Endometrium (tissue), 2 donors: ENCODE data around the gene CD247.

Experiments used
- FAIRE-seq: peaks from 2 replicates; lab custom pipeline; 2012; peaks lifted over from hg19 to GRCh38; lab: Jason Lieb, UNC
- donor health status: control.
- donor health status: control.

The CD247 gene

DNA sequence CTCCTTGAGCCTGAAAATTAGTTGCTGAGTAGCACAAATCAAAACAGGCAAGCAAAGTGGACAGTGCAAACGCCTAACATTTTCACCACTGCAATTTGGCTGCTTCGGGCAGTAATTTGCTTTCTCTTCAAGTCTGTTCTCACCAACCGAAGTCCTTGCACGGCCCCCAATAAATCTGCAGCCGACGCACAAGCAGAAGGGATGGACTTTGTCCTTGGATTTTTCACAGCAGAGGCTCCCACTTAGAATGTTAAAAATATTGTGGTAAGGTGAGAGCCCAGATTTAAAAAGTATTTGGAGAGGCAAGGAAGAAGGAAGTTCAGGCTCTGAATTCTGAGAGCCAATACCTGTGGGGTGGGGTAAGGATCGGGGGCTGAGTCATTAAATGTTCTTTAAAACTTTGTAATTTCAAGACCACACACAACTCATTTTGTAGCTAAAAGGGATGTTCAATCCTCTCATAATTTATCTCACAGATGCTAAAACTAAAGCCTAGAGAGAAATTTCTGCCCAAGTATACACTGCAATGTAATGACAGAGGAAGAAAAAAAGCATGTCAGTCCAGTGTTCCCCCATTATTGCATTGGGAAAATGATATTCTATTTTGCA is 6.2 kb downstream of the CD247 start:
- FAIRE-seq, result no peak

DNA sequence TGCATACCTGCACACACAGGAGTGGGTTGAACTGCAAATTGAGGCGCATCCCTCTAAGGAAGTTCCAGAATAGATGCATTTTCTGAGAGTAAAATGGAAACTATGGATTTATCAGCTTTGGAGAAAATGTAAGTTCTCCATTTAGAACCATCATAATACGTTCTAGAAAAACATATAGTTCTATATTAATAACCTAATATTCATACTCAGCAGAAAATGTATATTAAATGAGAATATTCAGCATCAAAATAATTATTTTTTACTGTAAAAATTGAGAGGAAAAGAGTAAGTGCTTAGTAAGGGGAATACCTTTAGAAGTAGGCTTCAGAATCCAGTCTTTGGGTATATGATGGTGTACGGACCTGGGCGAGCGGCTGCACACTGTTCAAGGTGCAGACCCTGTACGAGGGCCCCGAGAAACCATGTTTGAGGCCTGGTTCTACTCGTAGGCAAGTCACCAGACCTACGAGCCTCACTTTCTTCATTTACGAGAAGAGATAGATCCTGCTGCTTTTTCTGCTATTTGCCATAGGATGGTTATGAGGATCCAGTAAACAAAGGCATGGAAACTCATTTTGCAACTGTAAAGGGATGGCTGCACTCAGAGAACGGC is 6.8 kb downstream of the CD247 start:
- FAIRE-seq, result no peak

DNA sequence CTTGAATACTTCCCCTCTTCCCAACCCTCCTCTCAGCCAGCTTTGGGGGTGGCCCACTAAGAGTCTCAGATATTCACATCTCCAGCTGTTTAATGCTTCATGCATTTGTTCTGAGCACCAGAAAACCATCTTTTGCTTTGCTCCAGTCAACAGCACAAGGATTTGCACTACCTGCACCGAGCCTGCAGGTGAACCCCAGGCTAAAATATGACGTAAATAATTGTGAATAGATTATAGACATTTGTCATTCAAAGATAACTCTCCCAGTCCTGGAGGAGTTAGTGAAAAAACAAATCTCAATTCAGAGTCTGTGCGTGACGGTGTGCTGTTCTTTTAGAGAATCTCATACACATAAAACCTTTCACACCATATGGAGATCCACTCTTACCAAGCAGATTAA is 7.4 kb downstream of the CD247 start:
- no peak for FAIRE-seq

- no peak for FAIRE-seq
Observed at GRCh38 chr1:167510244-167510643, 8.1 kb downstream of the CD247 start.

- no peak for FAIRE-seq
Observed at GRCh38 chr1:167509587-167509986, 8.7 kb downstream of the CD247 start.

- FAIRE-seq, result no peak
Observed at GRCh38 chr1:167507719-167508118, 10.6 kb downstream of the CD247 start.

- FAIRE-seq, result no peak
Observed at GRCh38 chr1:167504467-167504827, 13.9 kb downstream of the CD247 start.

DNA sequence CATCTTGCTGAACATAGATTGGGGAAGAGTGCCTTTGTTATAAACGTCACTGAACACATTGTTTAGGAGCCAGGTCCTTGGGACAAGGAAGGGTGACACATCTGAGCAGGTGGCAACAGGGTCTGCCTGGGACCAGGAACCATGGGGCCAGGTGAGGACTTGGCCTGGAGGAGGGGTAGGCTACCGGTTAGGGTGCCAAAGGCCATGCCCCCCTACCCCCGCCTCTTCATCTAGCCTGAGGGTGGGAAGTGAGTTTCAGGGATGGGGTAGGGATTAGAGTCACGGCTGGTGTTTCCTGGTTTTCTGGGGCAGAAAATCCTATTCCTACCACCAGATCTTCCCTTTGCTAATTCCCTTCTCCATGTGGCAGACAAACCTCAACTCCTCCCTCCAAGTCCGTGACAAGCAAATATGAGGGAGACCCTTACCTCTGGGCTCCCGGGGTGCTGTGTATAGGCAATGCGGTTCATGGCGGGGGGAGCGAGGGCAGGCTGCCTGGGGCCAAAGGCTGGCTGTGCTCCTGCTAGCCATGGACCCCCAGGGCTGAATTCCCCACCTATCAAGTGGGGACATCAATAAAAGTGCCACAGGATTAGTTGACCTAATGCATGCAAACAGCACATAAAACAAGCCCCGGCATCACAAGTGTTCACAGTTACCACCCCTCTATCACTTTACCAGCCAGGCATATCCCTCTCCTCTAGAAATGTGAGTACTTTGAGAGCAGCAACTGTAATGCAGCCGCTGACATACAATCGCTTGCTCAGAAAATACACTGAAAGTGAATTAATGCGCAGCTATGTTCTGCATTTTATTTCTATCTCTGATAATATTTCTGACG is 14.5 kb downstream of the CD247 start:
- FAIRE-seq, result no peak

GRCh38 chr1:167502719-167503462 is 15.4 kb downstream of the CD247 start:
- no peak for FAIRE-seq

GRCh38 chr1:167502192-167502551 is 16.2 kb downstream of the CD247 start:
- FAIRE-seq, result no peak

DNA sequence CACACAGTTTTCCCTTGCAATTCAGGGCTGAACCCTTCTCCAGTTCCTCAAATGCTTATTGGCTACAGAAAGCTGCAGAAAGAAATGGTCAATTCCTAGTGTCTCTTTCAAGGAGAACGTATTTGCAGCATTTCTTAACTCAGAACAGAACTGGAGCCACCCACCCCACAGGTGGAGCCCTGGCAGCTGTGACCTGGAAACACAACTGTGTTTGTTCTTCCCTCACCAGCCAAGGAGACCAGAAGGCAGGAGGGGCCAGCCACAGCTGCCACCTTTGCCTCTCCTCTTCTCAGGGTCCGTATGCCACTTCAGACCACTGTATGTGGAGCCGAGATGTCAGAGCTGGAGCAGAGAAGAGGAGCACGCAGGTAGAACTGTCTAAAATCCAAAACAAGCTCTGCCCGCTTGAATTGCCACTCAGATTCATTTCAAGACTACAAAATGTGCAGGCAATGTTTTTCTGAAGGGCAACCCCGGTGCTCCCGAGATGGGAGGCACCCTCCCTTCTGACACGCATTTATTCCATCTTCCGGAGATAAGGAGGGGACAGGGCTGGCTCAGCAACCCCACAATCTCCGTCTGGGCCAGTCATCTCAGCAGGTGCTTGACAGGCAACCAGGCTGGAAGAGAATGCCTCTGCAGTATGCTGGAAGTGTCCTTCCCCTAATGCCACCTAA is 16.7 kb downstream of the CD247 start:
- FAIRE-seq, result no peak

GRCh38 chr1:167500283-167500860 is 18.0 kb downstream of the CD247 start:
- FAIRE-seq, result no peak

DNA sequence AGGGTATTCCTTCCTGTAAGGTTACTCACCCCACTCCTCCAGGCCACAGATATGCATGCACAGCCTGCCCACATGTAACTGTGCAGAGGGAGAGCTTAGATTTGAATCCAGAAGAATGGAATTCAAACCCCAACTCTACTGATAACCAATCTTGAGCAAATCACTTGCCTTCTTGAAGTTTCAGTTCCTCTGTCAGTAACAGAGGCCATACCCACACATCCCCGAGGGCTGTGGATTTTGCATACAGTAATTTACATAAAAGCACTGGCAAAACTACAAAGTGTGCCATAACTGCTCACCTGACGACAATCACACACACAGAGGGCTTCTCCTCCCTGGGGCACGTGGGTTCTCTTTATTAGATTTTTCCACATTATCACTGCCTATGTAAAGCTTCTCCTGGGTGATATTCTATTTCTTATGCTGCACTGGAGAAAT is 18.6 kb downstream of the CD247 start:
- no peak for FAIRE-seq

DNA sequence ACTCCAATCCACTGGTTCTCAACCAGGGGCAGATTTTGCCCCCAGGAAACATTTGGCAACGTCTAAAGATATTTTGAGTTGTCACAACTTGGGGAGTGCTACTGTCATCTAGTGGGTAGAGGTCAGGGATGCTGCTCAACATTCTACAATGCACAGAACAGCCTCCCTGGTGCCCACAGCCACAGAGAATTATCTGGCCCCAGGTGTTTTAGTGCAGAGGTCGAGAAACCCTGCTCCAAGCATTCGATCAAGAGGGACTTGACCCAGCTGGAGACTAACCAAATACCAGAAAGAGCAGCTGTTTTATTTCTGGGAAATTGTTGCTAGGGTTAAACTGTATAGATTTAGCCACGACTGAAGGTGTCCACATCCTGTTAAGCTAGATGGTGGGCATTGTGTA is 19.2 kb downstream of the CD247 start:
- no peak for FAIRE-seq

GRCh38 chr1:167496797-167497619 is 21.3 kb downstream of the CD247 start:
- FAIRE-seq, result no peak

- no peak for FAIRE-seq
Observed at GRCh38 chr1:167493372-167493771, 25.0 kb downstream of the CD247 start.

DNA sequence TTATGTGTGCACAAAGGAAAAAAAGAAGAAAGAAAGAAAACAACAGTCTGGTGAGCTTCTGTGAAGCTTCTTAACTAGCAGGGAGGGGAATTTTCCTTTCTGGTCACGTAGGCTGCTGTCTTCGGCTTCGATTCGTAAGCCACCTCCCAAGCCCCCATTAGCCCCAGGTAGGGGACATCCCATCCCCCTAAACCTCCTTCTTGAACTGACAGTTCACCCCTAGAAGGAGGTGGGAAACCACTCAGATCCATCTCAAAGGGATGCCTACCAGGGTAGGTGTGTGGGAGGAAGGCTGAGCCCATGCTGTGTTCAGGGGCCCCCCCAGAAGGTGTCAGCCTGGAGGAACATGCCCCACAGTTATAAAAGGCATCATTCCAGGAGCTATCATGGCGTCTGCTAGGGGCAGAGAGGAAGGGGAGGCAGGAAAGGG is 25.8 kb downstream of the CD247 start:
- no peak for FAIRE-seq

DNA sequence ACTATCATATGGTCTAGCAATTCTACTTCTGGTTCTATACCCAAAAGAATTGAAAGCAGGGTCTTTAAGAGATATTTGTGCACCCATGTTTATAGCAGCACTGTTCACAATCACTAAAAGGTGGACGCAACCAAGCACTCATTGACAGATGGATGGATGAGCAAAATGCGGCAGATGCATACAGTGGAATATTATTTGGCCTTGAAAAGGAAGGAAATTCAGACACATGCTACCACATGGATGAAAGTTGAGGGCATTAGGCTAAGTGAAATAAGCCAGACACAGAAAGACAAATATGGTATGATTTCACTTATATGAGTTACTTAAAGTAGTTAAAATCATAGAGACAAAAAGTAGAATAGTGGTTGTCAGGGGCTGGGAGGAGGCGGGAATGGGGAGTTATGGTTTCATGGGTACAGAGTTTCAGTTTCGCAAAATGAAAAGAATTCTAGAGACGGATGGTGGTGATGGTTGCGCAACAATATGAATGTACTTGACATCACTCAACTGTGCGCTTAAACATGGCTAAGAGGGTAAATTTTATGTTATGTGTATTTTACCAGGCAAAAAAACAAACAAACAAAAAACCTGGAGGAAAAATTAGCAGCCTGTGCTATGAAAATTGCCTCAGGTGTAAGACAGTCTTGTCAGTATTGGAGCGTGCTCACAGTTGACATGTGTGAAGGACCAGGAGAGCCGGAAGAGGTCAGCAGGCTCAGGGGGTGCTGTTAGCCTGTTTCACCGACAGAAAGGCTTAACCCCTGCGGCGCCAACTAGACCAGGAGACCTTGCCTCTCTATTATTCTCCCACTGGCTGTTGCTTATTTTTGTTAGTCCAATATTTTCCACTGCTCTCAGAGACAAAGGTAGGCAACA is 26.5 kb downstream of the CD247 start:
- no peak for FAIRE-seq

- no peak for FAIRE-seq
Observed at GRCh38 chr1:167490765-167491164, 27.6 kb downstream of the CD247 start.
